Epithelial cell of proximal tubule (primary cell): ENCODE results near the gene SYT17. TPM values are rescaled to one million over a fixed set of nuclear protein-coding genes. Genes with fewer than 3 reads are reported as not detected.

Source experiments
- DNase-seq: peaks from one replicate; pipeline ENCODE4 v3.0.0-alpha.2; 2011; ENCODE audit warnings: low read depth
- H3K4me3 ChIP-seq: 2 replicates; pipeline ENCODE4 v1.5.1; 2011; ENCODE audit warnings: low read depth, mild to moderate bottlenecking, low read length
- total RNA-seq: library from RNA; depleted of rRNA; stranded (reverse); fragments of >200 nt; gene quantifications from 2 replicates; pipeline ENCODE4 v1.2.3, GENCODE V29; 2015
- TF ChIP-seq, protein P1 (sequence below): conservative IDR thresholded peaks from 2 replicates; pipeline ENCODE4 v1.5.1; 2012; ENCODE audit warnings: low read depth, mild to moderate bottlenecking, low read length

Gene SYT17, protein sequence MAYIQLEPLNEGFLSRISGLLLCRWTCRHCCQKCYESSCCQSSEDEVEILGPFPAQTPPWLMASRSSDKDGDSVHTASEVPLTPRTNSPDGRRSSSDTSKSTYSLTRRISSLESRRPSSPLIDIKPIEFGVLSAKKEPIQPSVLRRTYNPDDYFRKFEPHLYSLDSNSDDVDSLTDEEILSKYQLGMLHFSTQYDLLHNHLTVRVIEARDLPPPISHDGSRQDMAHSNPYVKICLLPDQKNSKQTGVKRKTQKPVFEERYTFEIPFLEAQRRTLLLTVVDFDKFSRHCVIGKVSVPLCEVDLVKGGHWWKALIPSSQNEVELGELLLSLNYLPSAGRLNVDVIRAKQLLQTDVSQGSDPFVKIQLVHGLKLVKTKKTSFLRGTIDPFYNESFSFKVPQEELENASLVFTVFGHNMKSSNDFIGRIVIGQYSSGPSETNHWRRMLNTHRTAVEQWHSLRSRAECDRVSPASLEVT
- 0.07 and 1.2 TPM in 2 replicates for total RNA-seq

DNA sequence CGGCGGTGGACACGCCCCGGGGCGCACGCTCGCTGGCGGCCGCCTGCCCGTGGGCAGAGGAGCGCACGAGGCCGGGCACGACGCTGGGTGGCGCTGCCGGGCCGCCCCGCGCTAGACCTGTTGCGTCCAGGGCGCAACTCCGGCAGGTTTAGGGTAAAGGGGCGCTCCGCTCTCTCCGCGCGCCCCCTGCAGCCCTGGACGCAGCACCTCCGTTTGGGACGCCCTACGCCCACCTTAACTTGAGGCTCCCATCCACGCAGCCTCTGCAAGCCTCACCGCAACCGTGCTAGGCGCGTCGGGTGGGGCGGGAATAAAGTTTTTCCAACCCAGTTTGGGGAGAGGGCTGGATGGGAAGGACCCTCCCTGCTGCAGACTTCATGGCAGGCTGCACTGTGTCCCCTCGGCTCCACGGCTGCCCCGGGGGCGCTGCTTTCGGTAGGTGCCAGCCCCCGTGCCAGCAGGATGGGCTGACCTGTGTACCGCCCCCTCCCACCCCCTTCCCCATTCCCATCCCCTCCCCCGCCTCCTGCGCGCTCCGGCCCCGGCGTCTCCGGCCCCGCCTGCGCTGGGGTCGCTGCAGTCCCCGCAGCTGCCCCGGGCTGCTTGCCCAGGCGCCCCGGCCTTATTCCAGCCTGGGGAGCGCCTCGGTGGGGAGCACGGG is at the start of gene SYT17:
TSS of gene SYT17 (plus strand) at position 531 of the 661 bp plus-strand sequence. CDS start 407 bp downstream, outside the sequence.
- H3K4me3 ChIP-seq, result peak within 1 kb of the TSS; percentile 16
- DNase-seq, result no peak
- TF ChIP-seq, protein P1, sequence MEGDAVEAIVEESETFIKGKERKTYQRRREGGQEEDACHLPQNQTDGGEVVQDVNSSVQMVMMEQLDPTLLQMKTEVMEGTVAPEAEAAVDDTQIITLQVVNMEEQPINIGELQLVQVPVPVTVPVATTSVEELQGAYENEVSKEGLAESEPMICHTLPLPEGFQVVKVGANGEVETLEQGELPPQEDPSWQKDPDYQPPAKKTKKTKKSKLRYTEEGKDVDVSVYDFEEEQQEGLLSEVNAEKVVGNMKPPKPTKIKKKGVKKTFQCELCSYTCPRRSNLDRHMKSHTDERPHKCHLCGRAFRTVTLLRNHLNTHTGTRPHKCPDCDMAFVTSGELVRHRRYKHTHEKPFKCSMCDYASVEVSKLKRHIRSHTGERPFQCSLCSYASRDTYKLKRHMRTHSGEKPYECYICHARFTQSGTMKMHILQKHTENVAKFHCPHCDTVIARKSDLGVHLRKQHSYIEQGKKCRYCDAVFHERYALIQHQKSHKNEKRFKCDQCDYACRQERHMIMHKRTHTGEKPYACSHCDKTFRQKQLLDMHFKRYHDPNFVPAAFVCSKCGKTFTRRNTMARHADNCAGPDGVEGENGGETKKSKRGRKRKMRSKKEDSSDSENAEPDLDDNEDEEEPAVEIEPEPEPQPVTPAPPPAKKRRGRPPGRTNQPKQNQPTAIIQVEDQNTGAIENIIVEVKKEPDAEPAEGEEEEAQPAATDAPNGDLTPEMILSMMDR, result peak; percentile 37

DNA sequence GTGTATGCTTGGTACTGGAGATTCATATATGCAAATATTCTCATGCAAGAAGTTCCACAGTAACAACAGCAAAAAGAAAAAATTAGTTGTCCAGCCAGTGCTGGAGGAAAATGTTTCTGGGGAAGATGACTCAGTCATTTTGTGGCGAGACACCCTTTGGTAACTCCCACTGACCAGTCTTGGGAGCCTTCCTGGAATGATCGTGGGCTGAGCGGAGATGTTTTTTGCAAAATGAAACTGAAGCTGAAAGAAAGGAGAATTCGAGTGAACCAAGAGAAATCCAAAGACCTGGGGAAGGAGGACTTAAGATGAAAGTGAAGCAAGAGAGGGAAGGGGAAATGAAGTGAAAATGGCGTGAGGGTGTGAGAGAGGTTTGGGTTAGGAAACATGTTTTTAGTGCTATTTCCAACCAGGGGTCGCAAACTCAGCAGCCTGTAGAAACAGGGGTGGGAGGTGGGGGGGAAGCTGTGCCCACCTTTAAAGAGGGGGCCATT is 49.1 kb upstream of the SYT17 start:
- peak; percentile 65 for DNase-seq
- H3K4me3 ChIP-seq, result peak overlapping the region; percentile 52

DNA sequence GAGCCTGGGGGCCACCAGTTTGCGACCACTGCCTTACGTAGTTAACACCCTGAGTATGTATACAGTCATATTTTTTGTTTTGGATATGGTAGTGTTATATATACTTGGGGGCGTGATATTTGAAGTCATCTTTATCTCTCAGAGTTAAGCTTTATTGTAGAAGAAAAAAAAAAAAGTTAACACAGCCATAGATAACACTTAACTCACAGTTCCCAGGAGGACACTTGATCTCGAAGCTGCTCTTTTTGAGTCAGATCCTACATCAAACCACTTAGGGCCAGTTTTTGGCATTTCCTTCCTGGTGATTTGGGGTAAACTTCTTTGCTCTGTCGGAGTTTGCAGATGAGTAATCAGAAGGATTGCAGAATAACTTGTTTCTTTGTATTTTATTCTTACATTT is 48.5 kb upstream of the SYT17 start:
- DNase-seq, result no peak
- H3K4me3 ChIP-seq, result peak overlapping the region; percentile 52
- TF ChIP-seq, protein P1, result no peak

More for the DNA sequence above, 49.1 kb upstream of the SYT17 start:
- TF ChIP-seq, protein P1, result no peak

DNA sequence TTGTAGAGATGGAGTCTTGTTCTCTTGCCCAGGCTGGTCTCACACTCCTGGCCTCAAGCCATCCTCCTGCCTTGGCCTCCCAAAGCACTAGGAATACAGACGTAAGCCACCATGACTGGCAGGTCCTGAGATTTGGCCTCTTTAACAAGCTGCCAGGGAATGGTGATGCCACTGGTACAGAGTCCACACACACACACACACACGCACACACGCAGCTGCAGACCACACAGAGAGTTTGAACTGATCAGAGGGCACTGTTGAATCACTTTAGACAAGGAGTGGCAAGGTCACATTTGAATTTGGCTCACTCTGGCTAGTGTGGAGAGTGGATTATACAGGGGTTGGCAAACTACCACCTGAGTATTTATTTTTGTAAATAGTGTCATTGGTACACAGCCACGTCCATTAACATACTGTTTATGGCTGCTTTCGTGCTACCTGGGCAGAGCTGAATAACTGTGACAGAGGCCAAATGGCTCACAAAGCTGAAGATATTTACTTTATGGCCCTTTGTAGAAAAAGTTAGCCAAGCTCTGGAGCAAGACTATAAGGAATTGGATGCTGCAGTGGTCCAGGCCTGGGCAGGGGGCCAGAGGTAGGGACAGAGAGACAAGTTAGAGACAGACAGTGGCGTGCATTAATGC is 44.4 kb upstream of the SYT17 start:
- DNase-seq, result no peak
- H3K4me3 ChIP-seq, result no peak overlapping the region
- TF ChIP-seq, protein P1, result no peak

DNA sequence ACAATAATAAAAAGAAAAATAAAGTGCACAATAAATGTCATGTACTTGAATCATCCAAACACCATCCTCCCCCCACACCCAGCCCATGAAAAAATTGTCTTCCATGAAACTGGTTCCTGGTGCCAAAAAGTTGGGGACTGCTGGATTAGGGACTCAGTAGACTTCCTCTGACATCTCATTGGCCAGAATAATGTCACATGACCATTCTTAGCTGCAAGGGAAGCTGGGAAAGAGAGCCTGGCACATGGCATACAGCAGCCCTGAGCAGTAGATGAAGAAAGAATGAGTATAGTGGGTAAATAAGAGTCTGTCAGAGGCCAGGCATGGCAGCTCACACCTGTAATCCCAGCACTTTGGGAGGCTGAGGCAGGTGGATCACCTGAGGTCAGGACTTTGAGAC is 41.7 kb upstream of the SYT17 start:
- DNase-seq, result no peak
- TF ChIP-seq, protein P1, result no peak
- H3K4me3 ChIP-seq, result no peak overlapping the region

DNA sequence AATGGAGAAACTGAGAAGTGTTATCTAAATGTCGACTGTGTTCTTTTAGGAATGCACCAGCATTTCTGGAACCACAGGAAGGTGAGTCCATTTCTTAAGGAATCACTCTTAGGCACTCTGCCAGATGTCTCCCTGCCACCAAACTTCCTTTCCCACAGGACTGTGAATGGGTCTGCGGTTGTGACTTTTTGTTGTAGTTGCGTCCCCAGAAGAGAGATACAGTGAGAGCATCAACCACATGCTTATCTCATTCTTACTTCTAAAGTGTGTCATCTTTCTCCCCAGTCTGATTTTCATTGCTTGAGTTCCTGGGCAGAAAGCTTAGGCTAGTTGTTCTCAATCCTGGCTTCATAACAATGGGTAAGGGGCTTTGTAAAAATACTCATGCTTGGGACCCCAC is 40.8 kb upstream of the SYT17 start:
- TF ChIP-seq, protein P1, result no peak
- no peak for DNase-seq
- no peak overlapping the region for H3K4me3 ChIP-seq
